H9 (cell line): ENCODE measurements around the gene ARHGEF2. TPM values are rescaled to one million over a fixed set of nuclear protein-coding genes. Genes with fewer than 3 reads are reported as not detected.

ENCODE experiments used
- DNase-seq: peaks from one replicate; pipeline ENCODE4 v3.0.0-alpha.2; 2017
- H2AFZ ChIP-seq: one replicate; pipeline ENCODE4 v1.6.1; 2013; ENCODE audit warnings: mild to moderate bottlenecking, low read length, control low read depth, moderate library complexity
- H2AK5ac ChIP-seq: 2 replicates; pipeline ENCODE4 v1.6.1; 2013; ENCODE audit warnings: low read length, control low read depth, mixed read lengths; ENCODE audit not compliant: insufficient read length
- H2BK120ac ChIP-seq: one replicate; pipeline ENCODE4 v1.6.1; 2013; ENCODE audit warnings: low read depth, mild to moderate bottlenecking, low read length, control low read depth, inconsistent platforms; ENCODE audit not compliant: poor library complexity, severe bottlenecking
- H2BK12ac ChIP-seq: 2 replicates; pipeline ENCODE4 v1.6.1; 2013; ENCODE audit warnings: low read length, control low read depth, mixed read lengths, low read depth; ENCODE audit not compliant: insufficient read length
- H2BK15ac ChIP-seq: 2 replicates; pipeline ENCODE4 v1.6.1; 2013; ENCODE audit warnings: low read depth, low read length, control low read depth
- H2BK20ac ChIP-seq: one replicate; pipeline ENCODE4 v1.6.1; 2013; ENCODE audit warnings: low read depth, mild to moderate bottlenecking, low read length, control low read depth, inconsistent platforms; ENCODE audit not compliant: poor library complexity, severe bottlenecking
- H2BK5ac ChIP-seq: 2 replicates; pipeline ENCODE4 v1.6.1; 2013; ENCODE audit warnings: low read length, control low read depth, mixed read lengths; ENCODE audit not compliant: insufficient read length
- H3K14ac ChIP-seq: 2 replicates; pipeline ENCODE4 v1.6.1; 2013; ENCODE audit warnings: low read length, control low read depth; ENCODE audit not compliant: insufficient read depth
- H3K18ac ChIP-seq: 2 replicates; pipeline ENCODE4 v1.6.1; 2013; ENCODE audit warnings: low read depth, mild to moderate bottlenecking, mixed read lengths, low read length, control low read depth; ENCODE audit not compliant: insufficient read length
- H3K23ac ChIP-seq: 2 replicates; pipeline ENCODE4 v1.6.1; 2013; ENCODE audit warnings: low read length, control low read depth, mixed read lengths, low read depth; ENCODE audit not compliant: insufficient read length
- H3K23me2 ChIP-seq: 2 replicates; pipeline ENCODE4 v1.6.1; 2013; ENCODE audit warnings: low read depth, mild to moderate bottlenecking, mixed read lengths, low read length, control low read depth; ENCODE audit not compliant: insufficient read length, poor library complexity, severe bottlenecking
- H3K27ac ChIP-seq: 2 replicates; pipeline ENCODE4 v1.5.1; 2013; ENCODE audit warnings: low read length, control low read depth, mixed read lengths, low read depth; ENCODE audit not compliant: insufficient read length
- H3K27me3 ChIP-seq: 2 replicates; pipeline ENCODE4 v1.6.1; 2013; ENCODE audit warnings: low read length, control low read depth, inconsistent platforms; ENCODE audit not compliant: insufficient read depth
- H3K4ac ChIP-seq: 2 replicates; pipeline ENCODE4 v1.6.1; 2013; ENCODE audit warnings: low read depth, mild to moderate bottlenecking, control low read depth, inconsistent platforms, low read length, moderate library complexity
- H3K4me1 ChIP-seq: 2 replicates; pipeline ENCODE4 v1.6.1; 2013; ENCODE audit warnings: low read length, control low read depth, inconsistent platforms; ENCODE audit not compliant: insufficient read depth
- H3K4me2 ChIP-seq: 2 replicates; pipeline ENCODE4 v1.6.1; 2013; ENCODE audit warnings: low read length, control low read depth, mixed read lengths; ENCODE audit not compliant: insufficient read length, insufficient read depth
- H3K56ac ChIP-seq: 2 replicates; pipeline ENCODE4 v1.6.1; 2013; ENCODE audit warnings: low read depth, mild to moderate bottlenecking, mixed read lengths, low read length, control low read depth; ENCODE audit not compliant: insufficient read length
- H3K79me1 ChIP-seq: 2 replicates; pipeline ENCODE4 v1.6.1; 2013; ENCODE audit warnings: low read depth, mild to moderate bottlenecking, moderate library complexity, low read length, control low read depth, inconsistent platforms; ENCODE audit not compliant: insufficient read depth, poor library complexity, severe bottlenecking
- H3K79me2 ChIP-seq: 2 replicates; pipeline ENCODE4 v1.6.1; 2013; ENCODE audit warnings: low read length, control low read depth, inconsistent platforms; ENCODE audit not compliant: insufficient read depth
- H3K9ac ChIP-seq: 2 replicates; pipeline ENCODE4 v1.6.1; 2013; ENCODE audit warnings: low read length, control low read depth, mixed read lengths; ENCODE audit not compliant: insufficient read length; ENCODE audit errors: extremely low read depth
- H3K9me3 ChIP-seq: one replicate; pipeline ENCODE4 v1.6.1; 2013; ENCODE audit warnings: low read depth, low read length, inconsistent platforms; ENCODE audit not compliant: control insufficient read depth
- H3T11ph ChIP-seq: one replicate; pipeline ENCODE4 v1.6.1; 2013; ENCODE audit warnings: mild to moderate bottlenecking, low read length, control low read depth, inconsistent platforms
- H4K20me1 ChIP-seq: one replicate; pipeline ENCODE4 v1.6.1; 2013; ENCODE audit not compliant: control insufficient read depth, insufficient read length, insufficient read depth
- H4K5ac ChIP-seq: 2 replicates; pipeline ENCODE4 v1.6.1; 2013; ENCODE audit warnings: low read depth, mild to moderate bottlenecking, mixed read lengths, low read length, control low read depth; ENCODE audit not compliant: insufficient read length
- H4K8ac ChIP-seq: replicated peaks from 2 replicates; pipeline ENCODE4 v1.6.1; 2013; ENCODE audit warnings: low read length, control low read depth, mixed read lengths, low read depth; ENCODE audit not compliant: insufficient read length
- H4K91ac ChIP-seq: 2 replicates; pipeline ENCODE4 v1.6.1; 2013; ENCODE audit warnings: low read depth, mild to moderate bottlenecking, moderate library complexity, mixed read lengths, low read length, control low read depth; ENCODE audit not compliant: insufficient read length
- H3K27ac Mint-ChIP-seq, 3 experiments: 2 replicates in 2 of 3; 3 replicates in 1 of 3; pipeline ENCODE4 v1.8.0; 2020 to 2021; ENCODE audit warnings: mixed read lengths in 3 of 3, mild to moderate bottlenecking in 1 of 3, moderate library complexity in 1 of 3
- H3K27me3 Mint-ChIP-seq: 2 replicates; pipeline ENCODE4 v1.8.0; 2021; ENCODE audit warnings: low read depth, mild to moderate bottlenecking, moderate library complexity, mixed read lengths
- H3K36me3 Mint-ChIP-seq, 3 experiments: 2 replicates in 2 of 3; 3 replicates in 1 of 3; pipeline ENCODE4 v1.8.0; 2020 to 2021; ENCODE audit warnings: low read depth in 3 of 3, mixed read lengths in 3 of 3; ENCODE audit not compliant: insufficient read depth in 1 of 3
- H3K4me1 Mint-ChIP-seq, 2 experiments: 2 replicates each; pipeline ENCODE4 v1.8.0; 2020; ENCODE audit warnings: mixed read lengths in 2 of 2
- H3K4me3 Mint-ChIP-seq, 2 experiments: 2 replicates in 1 of 2; 3 replicates in 1 of 2; pipeline ENCODE4 v1.8.0; 2020 to 2021; ENCODE audit warnings: mild to moderate bottlenecking in 2 of 2, mixed read lengths in 2 of 2, moderate library complexity in 1 of 2
- H3K9me3 Mint-ChIP-seq, 2 experiments: 2 replicates in 1 of 2; 3 replicates in 1 of 2; pipeline ENCODE4 v1.8.0; 2020; ENCODE audit warnings: mild to moderate bottlenecking in 2 of 2, mixed read lengths in 2 of 2, moderate library complexity in 1 of 2
- WGBS: extraction: QIAGEN DNeasy Blood & Tissue Kit; methylation state at CpG from one replicate; pipeline ENCODE4 v1.1.7; 2013; ENCODE audit warnings: missing lambda C conversion rate, low lambda C conversion rate, mixed read lengths; ENCODE audit not compliant: insufficient read length; ENCODE audit errors: extremely low coverage; 5-methylcytosine and 5-hydroxymethylcytosine counted together
- total RNA-seq: library from RNA; stranded (reverse); gene quantifications from 2 replicates; pipeline ENCODE4 v1.2.1, GENCODE V29; 2021
- TF ChIP-seq, protein P1 (sequence below): fragments of 200-600 bp; sonication (generic); conservative IDR thresholded peaks from 3 replicates; pipeline ENCODE4 v1.8.0; 2021; ENCODE audit warnings: antibody characterized with exemption, mild to moderate bottlenecking

The ARHGEF2 gene
- total RNA-seq, 1 experiment from 2014 or later, result 111 TPM

DNA sequence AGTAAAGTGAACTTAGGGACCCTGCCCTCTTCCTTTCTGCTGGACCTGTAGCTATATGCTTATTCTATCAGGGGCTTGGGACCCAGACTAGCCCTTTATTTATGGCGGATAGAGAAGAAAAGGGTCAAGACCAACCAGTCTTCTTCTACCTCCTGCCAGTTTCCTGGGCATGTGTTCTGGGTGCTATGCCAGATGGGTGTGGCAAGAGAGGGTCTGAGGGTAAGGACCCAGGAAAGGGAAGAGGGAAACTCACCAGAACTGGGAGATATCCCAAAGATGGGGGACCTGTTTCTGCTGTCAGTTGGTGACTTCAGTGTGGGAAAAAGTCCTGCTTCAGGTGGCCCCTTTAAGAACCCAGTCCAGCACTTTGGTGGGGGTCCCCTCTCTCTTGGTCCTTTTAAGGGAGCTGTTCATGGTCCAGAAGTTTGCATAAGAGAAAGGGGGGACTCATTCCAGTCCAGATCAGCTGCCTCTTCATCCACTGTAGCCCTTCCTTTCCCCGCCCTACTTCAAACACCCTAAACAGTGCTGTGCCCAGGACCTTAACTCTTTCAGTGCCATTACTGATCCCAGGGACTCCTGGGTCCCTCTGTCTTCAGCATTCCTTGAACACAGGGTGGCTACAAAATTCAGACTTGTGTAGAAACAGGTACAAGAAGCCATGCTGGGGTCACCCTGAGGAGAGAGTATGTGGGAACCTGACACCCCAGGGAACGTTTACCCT lies 24.0 kb upstream of the ARHGEF2 start:
- no peaks in the 10 kb centered on the region for H3K9me3 Mint-ChIP-seq
- Histone ChIP-seq H3K23ac (no peak overlapping the region), H4K8ac (no peak overlapping the region), H3K4me1 (no peaks in the 10 kb centered on the region), H4K5ac (no peak overlapping the region), H3K79me1 (no peaks in the 10 kb centered on the region), H3K23me2 (no peaks in the 10 kb centered on the region), H3K4ac (no peak overlapping the region), H2BK5ac (no peak overlapping the region), H3K14ac (no peak overlapping the region), H3K9me3 (no peaks in the 10 kb centered on the region), H2AFZ (no peak overlapping the region), H3K9ac (no peak overlapping the region), H3K56ac (no peak overlapping the region), H2BK12ac (no peak overlapping the region), H3T11ph (no peak overlapping the region), H3K18ac (no peak overlapping the region), H2BK15ac (no peak overlapping the region), H3K27me3 (no peaks in the 10 kb centered on the region), H2AK5ac (no peak overlapping the region), H2BK120ac (no peak overlapping the region), H3K4me2 (no peak overlapping the region), H3K79me2 (no peaks in the 10 kb centered on the region), H3K27ac (no peak overlapping the region), H4K91ac (no peak overlapping the region), H4K20me1 (no peaks in the 10 kb centered on the region), H2BK20ac (no peak overlapping the region)
- no CpG with 5 or more reads among the region's 3 CpGs for WGBS
- 0 out of 7 replicates have a peak overlapping the region, but pooled peaks of 1 of the 3 experiments have one; percentile 38 for H3K27ac Mint-ChIP-seq
- H3K4me1 Mint-ChIP-seq, result peaks cover 10 to 11% of the 10 kb centered on the region in 2 experiments
- no peak for DNase-seq
- TF ChIP-seq, protein P1, sequence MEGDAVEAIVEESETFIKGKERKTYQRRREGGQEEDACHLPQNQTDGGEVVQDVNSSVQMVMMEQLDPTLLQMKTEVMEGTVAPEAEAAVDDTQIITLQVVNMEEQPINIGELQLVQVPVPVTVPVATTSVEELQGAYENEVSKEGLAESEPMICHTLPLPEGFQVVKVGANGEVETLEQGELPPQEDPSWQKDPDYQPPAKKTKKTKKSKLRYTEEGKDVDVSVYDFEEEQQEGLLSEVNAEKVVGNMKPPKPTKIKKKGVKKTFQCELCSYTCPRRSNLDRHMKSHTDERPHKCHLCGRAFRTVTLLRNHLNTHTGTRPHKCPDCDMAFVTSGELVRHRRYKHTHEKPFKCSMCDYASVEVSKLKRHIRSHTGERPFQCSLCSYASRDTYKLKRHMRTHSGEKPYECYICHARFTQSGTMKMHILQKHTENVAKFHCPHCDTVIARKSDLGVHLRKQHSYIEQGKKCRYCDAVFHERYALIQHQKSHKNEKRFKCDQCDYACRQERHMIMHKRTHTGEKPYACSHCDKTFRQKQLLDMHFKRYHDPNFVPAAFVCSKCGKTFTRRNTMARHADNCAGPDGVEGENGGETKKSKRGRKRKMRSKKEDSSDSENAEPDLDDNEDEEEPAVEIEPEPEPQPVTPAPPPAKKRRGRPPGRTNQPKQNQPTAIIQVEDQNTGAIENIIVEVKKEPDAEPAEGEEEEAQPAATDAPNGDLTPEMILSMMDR, result no peak
- H3K4me3 Mint-ChIP-seq, result no peak overlapping the region
- H3K36me3 Mint-ChIP-seq, result peaks cover 0 to 4% (median 0%) of the 10 kb centered on the region in 3 experiments; a peak in 3 of 7 replicates
- H3K27me3 Mint-ChIP-seq, result peaks cover 2% of the 10 kb centered on the region; the same call in 1 of the 2 replicates
